SW 1271 (cell line): ENCODE measurements around the gene NFIA.

ENCODE experiments used
- DNase-seq, 2 experiments: peaks; one replicate each; lab custom pipeline; 2025; lab: John Stamatoyannopoulos, UW

The NFIA gene

DNA sequence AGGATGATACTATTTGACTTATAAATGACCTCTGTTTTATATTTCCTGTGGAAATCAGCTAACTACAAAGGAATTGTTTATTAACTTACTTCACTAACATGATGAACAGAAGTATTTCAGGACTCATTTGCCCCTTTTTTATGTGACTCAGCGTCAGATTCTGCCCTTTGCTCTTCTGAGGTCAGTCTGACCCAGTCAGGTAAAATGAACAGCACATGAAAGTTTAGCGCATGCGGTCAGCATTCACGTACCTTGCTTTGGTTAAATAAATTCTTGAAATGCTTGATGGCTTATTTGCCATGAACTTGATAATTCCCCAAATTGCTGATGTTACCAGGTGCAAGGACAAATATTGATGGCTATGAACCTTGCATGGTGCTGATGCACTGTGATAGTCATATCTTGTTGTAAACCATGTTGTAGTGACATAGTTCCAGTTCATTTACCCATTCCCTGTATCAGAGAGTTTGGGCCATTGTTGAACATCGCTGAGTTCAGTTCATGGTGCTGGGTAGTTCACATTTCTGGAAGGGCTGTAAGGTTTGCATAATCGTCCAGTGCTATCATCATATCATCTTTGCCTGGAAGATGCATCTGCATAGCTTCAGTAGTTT is 133.4 kb downstream of the NFIA start:
- no peak for DNase-seq

DNA sequence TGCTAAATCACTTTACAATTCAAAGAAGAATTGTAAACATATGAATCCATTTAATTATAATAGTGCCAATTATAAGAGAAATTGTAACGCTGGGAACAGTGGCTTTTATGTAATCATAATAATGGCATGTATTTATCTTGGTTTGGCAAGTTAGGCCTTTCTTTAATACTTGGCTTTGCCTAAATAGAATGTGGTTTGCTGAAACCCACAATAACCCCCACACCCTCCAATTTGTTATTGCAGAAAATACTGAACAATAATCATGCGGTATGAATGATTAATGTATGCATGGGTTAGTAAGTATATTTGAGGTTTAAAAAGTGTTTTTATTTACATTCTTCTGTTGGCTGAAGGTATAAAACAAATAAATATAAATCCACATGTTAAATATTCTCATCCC is 138.2 kb downstream of the NFIA start:
- no peak for DNase-seq

- DNase-seq = no peak
Observed at GRCh38 chr1:61221642-61222041, 139.3 kb downstream of the NFIA start.

DNA sequence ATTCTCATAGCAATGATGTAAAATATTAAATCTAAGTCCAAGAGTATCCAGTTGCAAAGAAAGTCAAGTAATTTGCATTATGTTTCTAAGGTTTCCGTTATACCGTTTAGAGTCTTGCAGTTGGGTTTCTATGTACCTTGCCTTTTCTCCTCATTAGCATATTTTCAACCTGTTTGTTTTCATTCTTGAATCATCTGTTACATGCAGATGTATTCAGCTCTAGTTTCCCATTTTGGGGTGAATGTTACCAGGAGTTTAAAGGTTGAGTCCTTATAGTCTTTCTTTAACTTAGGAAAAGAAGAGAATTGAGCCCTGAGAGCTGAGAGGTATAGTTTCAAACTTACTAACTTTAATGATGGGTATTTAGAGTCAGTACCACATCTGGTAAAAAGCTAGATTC is 139.9 kb downstream of the NFIA start:
- DNase-seq = no peak

DNA sequence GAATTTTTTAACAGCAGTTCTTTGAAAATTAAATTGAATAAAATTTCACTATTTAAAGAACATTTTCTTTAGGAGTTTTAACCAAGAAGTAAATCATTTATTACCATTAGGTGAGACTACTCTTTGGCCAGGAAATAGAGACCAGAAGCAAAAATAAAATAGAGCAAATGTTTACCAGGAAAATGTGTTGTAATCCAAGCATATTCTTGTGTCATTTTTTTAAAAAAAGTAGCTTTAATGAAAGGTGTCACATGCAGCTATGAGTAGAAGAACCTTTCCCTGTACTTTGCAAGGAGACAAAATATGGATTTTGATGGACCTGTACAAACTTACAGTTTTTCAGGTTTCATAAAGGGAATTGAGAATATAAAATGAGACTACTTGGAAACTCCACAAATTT is 140.8 kb downstream of the NFIA start:
- DNase-seq = no peak

DNA sequence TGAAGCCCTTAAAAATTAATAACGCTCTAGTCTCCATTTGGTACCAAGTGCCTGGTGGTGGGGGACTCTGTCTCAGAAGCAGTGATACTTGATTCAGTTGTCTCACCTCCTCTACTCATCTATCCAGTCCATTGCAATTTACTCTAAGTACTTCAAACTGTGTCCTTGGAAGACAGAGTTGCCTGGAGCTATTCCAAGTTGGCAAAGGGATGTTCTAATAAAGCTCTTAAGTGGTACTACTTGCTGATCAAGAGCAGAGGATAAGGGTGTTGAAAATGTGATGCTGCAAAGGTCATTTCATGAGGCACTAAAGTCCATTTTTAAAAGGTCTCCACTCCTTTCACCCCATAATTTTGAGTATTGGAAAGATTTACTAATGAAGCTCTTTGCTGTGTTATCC is 142.2 kb downstream of the NFIA start:
- DNase-seq = no peak

- no peak for DNase-seq
Observed at GRCh38 chr1:61225478-61225877, 143.1 kb downstream of the NFIA start.

DNA sequence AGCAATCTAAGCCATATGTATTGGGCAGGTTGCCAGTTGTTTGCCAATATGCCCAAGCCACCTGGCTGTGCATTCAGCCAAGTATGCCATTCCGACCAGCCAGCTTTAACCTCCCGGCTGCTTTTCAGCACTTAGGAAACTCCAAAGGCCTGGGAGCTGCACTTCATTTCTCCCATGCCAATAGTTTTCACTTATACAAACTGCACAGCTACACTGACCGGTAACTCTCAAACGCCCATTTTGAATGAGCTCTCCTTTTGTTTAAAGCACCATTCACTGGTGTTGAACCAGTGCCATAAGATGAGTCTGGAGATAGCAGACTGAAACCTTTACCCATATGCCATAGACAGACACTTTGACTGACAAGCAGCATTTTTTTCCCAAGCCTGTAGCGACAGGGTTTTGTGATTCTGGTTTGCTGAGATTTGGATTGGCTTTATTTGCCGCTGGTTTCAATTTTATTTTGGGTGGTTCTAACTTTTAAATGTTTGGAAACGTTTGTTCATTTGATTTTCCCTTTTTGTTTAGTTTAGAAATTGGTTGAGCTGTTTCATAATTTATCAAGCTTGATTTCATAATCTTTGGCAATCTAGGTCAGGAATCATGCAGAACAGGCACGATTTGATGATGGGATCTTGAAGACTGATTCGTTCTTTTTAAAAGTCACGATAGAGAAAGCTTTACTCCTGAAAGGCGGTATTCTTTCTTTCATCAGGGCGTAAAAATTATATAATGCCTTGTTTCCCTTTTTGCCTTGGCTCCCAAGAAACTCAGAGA is 144.6 kb downstream of the NFIA start:
- no peak for DNase-seq

DNA sequence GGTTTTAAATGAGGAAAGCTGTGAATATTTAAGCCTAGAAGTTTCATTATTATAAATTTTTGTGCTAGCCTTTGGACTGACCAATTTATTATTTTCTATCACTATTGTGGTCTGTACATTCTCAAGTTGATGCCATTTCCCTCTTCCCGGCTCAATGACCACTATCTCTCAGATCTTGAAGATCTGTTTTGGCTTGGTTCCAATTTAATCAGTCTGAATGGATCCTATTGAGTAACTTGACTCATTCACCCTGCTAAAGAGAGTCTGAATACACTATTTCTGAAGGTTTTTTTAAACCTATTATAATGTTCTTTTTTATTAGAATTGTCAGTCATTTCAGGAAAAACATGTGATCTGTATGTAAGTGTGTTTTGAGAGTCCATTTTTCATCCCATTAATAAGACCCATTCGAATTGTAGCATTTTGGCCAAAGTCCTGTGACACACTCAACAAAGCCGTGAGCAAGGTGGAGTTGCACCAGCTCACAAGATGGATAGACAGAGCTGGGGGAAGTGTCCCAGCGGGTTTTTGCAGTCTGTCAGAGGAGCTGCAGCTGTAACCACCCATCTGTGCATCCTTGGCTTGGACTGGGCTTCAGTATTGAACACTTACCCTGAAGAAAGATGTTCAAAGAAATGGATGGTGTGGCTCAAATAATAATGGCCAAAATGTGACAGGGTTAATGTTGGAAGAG is 145.6 kb downstream of the NFIA start:
- DNase-seq = no peak

DNA sequence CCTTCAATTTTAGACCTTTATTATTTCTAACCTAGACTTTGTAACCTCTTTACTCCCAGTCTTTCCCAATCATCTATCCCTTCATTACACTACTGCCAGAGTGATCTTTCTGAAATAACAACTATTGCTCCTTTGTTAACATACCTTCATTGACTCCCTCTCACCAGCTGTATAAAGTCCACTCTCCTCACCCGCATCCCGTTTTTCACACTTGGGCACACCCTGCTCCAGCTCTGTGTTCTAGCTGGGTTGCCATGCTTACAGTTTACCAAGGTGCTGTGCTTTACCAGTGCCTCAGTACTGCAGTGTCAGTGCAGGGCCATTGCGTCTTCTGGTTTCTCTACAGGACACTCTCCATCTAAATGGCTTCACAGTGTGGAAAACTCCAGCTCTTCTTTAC is 148.2 kb downstream of the NFIA start:
- DNase-seq = no peak

- DNase-seq = no peak
Observed at GRCh38 chr1:61231795-61232194, 149.4 kb downstream of the NFIA start.

DNA sequence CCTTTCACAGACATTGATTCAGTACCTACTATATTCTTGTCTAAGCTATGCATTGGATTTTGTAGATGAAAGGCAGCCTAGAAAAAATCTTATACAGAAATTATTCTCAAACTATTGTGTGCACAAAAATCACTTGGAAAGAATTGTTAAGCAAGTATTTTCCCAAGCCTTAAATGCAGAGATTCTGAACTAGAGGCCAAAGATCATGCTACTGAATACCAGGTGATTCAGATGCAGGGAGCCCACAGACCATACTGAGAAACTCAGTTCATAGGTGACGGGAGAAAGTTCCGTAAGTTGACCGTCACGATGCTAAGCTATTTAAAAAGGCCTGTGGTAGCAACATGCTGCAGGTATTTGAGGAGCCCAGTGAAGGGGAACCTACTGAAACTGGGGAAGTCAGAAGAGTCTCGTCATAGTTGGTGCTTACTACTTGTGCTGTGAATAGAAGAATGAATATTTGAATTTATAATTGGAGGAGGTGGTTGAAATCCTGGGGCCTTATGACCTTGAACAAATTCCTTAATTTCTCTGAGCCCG is 150.8 kb downstream of the NFIA start:
- DNase-seq = no peak

- DNase-seq = no peak
Observed at GRCh38 chr1:61234587-61234919, 152.2 kb downstream of the NFIA start.

DNA sequence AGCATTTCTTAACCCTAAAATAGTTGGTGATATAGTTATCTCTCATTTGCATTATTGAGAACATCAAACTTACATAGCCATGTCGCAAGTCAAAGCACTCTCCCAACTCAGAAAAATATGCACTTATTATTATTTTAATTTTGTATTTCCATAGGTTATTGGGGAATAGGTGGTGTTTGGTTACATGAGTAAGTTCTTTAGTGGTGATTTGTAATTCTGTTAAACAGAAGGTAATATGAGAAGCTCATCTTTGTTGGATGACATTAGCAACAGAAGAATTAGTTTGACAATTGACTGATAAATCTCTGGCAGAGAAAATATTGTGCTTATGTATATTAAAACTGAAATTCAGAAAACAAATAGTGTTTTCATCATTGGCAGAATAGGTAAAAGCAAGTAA is 154.8 kb downstream of the NFIA start:
- no peak for DNase-seq

GRCh38 chr1:61237659-61238358 is 155.4 kb downstream of the NFIA start:
- no peak for DNase-seq

DNA sequence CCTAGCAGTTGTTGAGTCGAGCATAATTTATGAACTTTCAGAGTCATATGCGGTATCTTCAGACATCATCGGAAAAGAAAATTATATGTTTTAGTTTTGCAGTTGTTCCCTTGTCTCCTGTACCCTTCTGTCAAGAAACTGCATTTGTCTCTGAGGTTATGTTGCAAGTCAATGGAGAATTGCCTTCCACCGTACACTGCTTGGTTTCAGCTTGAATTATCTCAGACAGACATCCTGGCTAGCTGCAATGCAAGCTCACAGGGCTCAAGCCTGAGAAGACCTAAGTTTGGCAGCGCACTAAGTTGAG is 156.0 kb downstream of the NFIA start:
- DNase-seq = no peak

DNA sequence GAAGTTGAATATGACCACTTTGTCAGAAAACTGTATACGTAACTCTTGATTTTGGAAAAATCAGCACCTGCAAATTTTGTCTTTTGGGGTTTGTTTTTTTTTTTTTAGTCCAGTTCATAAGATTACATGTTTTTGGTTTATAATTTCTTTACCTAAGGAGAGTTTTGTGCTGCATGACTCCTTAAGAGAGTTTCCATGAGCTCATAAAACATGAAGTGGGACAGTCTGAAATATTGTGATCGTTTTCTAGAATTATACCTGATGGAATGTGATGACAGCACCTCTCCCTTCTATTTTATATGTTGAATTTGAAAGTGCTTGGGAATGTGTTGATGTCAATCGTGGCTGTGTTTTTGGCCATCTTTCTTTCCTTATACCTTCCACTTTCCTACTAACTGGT is 158.5 kb downstream of the NFIA start:
- no peak for DNase-seq

DNA sequence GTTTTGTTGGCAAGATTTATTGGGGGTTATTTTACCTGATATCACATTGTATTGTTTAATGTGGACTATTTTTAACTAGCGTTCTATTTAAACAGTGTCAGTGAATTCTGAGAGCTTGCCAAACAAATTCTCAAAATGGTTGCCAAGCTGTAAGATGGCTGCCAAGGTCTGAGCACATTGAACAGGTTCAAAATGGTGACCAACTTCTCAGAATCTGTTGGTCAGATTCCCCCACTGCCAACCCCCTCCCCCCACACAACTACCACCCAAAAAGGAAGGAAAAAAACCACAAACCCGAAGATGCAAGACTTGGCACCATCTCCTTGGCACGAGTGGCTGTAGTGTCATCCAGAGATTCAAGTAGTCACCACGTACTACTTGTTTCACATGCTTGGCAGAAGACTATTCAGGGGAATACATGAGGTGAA is 159.1 kb downstream of the NFIA start:
- no peak for DNase-seq

- no peak for DNase-seq
Observed at GRCh38 chr1:61241973-61242381, 159.6 kb downstream of the NFIA start.

GRCh38 chr1:61244114-61244513 is 161.8 kb downstream of the NFIA start:
- DNase-seq = no peak

- DNase-seq = no peak
Observed at GRCh38 chr1:61245696-61246400, 163.5 kb downstream of the NFIA start.
